Inflammatory macrophage treated with lipopolysaccharide for 1 hour (primary cell): ENCODE results near the gene VCL.

Source experiments
- DNase-seq, 2 donors: peaks; one replicate each; pipeline ENCODE4 v3.0.0-alpha.2; 2020 to 2022

The VCL gene

DNA sequence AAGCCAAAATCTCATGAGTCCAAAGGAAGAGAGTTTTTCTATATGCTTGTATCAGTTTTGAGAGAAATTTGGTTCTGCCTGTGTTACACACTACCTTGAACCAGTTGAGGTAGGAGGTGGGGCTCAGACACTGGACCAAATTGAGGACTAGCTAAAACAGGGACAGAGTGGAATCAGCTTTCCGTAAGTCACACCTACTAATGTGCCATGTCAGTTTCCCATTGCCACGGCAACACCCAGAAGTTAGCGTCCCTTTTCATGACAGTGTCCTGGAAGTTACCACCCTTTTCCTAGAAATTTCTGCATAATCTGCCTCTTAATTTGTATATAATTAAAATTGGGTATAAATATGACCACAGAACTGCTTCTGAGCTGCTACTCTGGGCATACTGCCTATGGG lies 162.1 kb downstream of the VCL start:
- DNase-seq, result no peak

DNA sequence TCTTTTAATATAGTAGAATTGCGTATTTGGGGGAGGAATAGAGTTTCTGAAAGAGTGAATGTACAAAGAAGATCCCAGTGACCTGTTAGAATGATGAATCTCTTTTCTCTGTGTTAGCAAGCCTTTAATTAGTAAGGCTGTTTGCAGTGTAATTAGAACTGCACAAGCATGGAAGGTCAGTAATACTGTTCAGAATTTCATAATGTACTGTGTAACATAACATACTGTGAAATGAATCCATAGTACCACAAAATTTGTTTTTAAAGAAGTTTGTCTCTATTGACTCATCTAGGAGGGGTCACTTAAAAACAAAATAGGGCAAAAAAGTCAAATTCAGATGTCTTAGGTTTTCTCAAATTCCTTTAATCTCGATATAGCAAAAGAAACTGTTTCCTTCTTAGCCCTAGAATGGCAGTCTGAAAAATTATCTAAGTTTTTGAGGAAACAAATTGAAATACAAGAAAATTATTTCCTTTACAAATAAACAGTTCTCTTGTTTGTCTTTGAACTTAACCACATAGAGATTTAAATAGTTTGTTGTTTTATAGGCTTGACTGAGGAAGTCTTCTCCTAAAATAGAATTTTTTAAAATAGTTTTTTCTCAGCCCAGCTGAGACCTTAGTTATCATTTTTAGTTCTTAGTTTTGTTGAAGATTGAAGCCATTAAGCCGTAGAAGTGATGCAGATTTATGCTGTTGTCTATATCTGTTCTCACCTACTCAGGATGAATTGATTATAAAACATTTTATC lies 165.6 kb downstream of the VCL start:
- DNase-seq, result no peak

DNA sequence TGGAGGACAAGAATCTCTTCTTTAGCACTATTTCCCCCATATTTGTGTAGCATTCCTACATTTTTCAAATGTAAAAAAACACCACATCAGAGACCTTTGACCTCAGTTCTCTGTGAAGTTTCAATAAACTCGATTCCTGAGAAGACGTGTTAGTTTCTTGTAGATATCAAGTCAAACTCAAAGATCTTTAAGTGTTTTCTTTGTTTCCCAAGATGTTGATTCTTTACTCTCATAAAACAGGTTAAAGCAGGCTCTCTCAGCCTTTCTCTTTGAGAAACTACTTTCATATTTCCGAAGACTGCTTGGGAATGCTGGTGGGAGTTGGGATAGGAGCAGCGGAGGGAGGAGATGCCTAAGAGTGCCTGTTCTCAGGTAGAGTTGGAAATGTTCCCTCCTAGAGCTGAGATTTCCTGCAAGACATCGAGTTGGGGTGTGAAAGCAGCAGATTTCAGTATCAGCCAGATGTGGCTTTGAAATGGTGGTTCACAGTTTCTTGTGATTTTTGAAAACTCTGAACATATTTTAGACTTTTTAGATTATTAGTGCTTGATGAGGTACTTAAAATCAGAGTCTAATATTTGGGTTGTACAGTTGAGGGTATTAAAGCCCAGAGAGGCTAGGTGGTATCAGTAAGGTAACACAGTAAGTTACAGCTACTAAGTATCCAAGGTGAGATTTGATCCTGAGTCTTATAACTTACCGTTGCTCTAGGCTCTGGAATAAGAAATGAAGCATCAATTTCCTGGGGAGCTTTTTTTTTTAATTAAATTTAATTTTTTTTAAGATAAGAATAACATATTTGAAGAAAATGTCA lies 167.0 kb downstream of the VCL start:
- no peak for DNase-seq

- no peak for DNase-seq
Measured at GRCh38 chr10:74165530-74165901, 167.6 kb downstream of the VCL start.

DNA sequence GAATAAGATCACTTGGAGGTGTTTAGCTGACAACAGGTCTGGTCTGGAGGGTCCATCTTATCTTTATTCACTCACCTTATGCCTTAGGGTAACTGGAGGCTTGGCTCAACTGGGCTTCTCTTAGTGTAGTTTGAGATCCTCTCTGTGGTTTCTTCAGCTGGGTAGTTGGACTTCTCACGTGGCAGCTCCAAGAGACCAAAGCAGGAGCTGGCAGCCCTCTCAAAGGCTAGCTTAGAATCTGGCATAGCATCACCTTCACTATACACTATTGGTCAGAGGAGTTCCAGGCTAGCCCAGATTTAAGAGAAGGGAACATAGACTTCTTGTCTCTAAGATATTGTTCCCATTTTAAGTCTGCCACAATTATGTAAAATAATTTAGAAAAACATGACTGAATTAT lies 169.5 kb downstream of the VCL start:
- DNase-seq, result no peak
